GM12864 (cell line): ENCODE data around the gene TMEM132A.

Source experiments
- DNase-seq: peaks from one replicate; pipeline ENCODE4 v3.0.0-alpha.2; 2011; ENCODE audit warnings: low read depth
- H3K4me3 ChIP-seq: 2 replicates; pipeline ENCODE4 v1.5.1; 2011; ENCODE audit warnings: mild to moderate bottlenecking, low read depth, low read length, control low read depth
- CTCF ChIP-seq: IDR thresholded peaks from 2 replicates; pipeline ENCODE4 v1.5.1; 2011; ENCODE audit warnings: low read depth, mild to moderate bottlenecking, moderate library complexity, low read length, control low read depth, inconsistent platforms; ENCODE audit errors: missing control alignments

TMEM132A gene

DNA sequence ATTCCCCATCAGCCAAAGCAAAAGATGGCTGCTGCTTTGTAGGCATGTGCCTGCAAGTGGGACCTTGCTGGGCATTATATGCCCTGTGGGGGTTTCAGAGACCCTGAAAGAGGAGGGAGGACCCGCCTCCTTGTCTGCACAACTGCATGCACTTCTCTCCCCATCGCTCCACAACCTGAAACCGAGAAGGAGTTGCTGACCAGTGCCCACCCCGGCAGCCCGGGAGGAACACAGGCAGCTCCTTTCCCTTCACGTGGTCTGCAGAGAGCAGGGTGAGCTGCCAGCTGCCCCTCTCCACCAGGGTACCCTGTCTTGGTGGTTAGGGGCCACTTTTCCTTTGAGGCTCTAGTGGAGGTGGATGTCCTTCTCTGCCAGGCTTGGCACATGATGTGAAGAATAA, 1.4 kb upstream of the TMEM132A start:
- DNase-seq, result no peak
- H3K4me3 ChIP-seq, result no peak overlapping the region
- TF ChIP-seq CTCF, result no peak

DNA sequence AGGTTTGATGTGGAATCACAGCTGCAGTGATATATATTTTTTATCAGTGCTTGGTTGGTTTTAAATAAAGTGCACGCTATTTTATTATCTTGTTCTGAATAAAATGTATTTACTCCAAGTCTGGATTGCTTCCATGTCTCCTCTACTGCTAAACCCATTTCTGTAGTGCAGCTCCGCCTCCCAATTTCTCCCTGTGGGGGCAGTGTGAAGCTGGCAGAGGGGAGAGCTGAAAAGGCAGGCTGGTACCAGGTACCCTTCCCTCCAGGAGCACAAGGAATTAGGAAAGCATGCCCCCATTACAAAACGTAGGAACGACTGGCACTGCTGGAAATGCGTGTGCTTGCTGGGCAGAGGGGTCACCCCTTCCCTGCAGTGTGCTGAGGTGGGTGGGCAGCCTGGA, 934 bp upstream of the TMEM132A start:
- no peak overlapping the region for H3K4me3 ChIP-seq
- no peak for DNase-seq
- no peak for TF ChIP-seq CTCF

DNA sequence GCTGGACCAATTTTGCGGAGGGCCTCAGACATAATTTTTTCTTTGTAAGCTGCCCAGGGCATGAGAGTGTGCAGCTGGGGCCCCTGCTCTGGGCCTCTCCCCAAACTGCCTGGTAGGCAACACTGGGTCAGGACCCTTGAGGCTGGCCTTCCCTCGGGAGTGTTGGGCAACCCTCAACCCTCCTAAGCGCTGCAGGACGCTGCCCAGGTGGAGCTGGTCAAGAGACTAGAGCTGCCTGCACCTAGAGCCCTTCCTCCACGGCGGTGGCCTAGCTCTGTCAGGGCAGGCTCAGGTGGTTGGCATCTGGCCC, 505 bp upstream of the TMEM132A start:
- no peak for DNase-seq
- TF ChIP-seq CTCF, result no peak

GRCh38 chr11:60924906-60925853, 920 bp downstream of the TMEM132A start:
- TF ChIP-seq CTCF, result no peak
- no peak for DNase-seq
- H3K4me3 ChIP-seq, result peak overlapping the region; percentile 60

More for the DNA sequence above, 505 bp upstream of the TMEM132A start:
- H3K4me3 ChIP-seq, result peak overlapping the region; percentile 60

DNA sequence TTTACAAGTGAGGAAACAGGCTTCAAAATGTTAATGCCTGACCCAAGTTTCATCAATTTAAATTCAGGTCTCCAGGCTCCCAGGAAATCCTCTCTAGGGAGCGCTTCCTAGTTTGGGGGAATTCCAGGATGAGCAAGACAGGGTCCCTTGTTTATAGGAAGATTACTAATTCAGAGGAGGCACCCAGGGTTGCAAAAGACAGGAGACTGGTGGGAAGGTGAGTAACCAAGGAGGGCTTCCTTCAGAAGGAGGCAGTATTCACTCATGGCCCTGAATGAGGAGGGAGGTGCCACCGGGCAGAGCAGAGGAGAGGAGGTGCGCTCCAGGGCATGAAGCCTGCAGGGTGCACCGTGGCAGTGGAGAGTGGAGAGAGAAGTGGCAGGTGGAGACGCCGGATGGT, 1.6 kb downstream of the TMEM132A start:
- H3K4me3 ChIP-seq, result no peak overlapping the region
- DNase-seq, result no peak
- TF ChIP-seq CTCF, result no peak

- no peak for DNase-seq
- no peak overlapping the region for H3K4me3 ChIP-seq
- TF ChIP-seq CTCF, result no peak
These were observed 2.2 kb downstream of the TMEM132A start for GRCh38 chr11:60926500-60926899.
